K562 (cell line): ENCODE data around the gene PLEKHM3. TPM values are rescaled to one million over a fixed set of nuclear protein-coding genes. Genes with fewer than 3 reads are reported as not detected.
A peak's percentile ranks its signal among the peaks of the same experiment; 100 is the strongest.

Experiments used
- CEBPB ChIP-seq: fragments of 450-650 bp; IDR thresholded peaks from 2 replicates; pipeline ENCODE4 v1.6.1; 2016; ENCODE audit warnings: missing genetic modification characterization, missing compliant biosample characterization
- CHD1 ChIP-seq: fragments of 200-600 bp; sonication (generic); IDR thresholded peaks from one replicate; pipeline ENCODE4 v1.6.1; 2012; ENCODE audit warnings: mild to moderate bottlenecking, moderate library complexity, low read length, inconsistent platforms
- NCOA6 ChIP-seq: fragments of 450-650 bp; IDR thresholded peaks from 2 replicates; pipeline ENCODE4 v1.6.1; 2017; ENCODE audit warnings: mild to moderate bottlenecking
- PHB ChIP-seq: fragments of 250-450 bp; sonication (Bioruptor Pico); IDR thresholded peaks from 2 replicates; pipeline ENCODE4 v1.5.0; 2021
- POLR2AphosphoS2 ChIP-seq: IDR thresholded peaks from 2 replicates; pipeline ENCODE4 v1.6.1; 2012; ENCODE audit warnings: low read length, improper control_type of control experiment
- SMAD4 ChIP-seq: fragments of 250-450 bp; sonication (Bioruptor Pico); conservative IDR thresholded peaks from 2 replicates; pipeline ENCODE4 v1.8.0; 2021; ENCODE audit warnings: inconsistent platforms, mild to moderate bottlenecking, moderate library complexity
- SNAPC5 ChIP-seq: fragments of 250-450 bp; sonication (Bioruptor Pico); IDR thresholded peaks from 2 replicates; pipeline ENCODE4 v1.8.0; 2021; ENCODE audit warnings: moderate library complexity, mild to moderate bottlenecking, inconsistent platforms
- SRSF9 ChIP-seq: fragments of 200-400 bp; formaldehyde crosslinking; IDR thresholded peaks from 2 replicates; pipeline ENCODE4 v1.6.1; 2017; ENCODE audit warnings: low read depth, low read length, borderline replicate concordance
- TFAP4 ChIP-seq: sonication (generic); formaldehyde crosslinking; IDR thresholded peaks from 2 replicates; pipeline ENCODE4 v1.8.0; 2022; ENCODE audit warnings: missing genetic modification reagents, mild to moderate bottlenecking, moderate library complexity, borderline replicate concordance
- ZFP1 ChIP-seq: fragments of 450-650 bp; formaldehyde crosslinking; IDR thresholded peaks from 2 replicates; pipeline ENCODE4 v1.4.0; 2020; ENCODE audit warnings: mild to moderate bottlenecking, mixed read lengths
- ZFPM2 ChIP-seq: fragments of 250-450 bp; sonication (Bioruptor Pico); IDR thresholded peaks from 2 replicates; pipeline ENCODE4 v1.5.1; 2022; ENCODE audit warnings: mild to moderate bottlenecking
- ZNF431 ChIP-seq: sonication (generic); formaldehyde crosslinking; IDR thresholded peaks from 2 replicates; pipeline ENCODE4 v1.8.0; 2022; ENCODE audit warnings: mild to moderate bottlenecking, missing genetic modification reagents
- ZNF561 ChIP-seq: fragments of 450-650 bp; formaldehyde crosslinking; conservative IDR thresholded peaks from 2 replicates; pipeline ENCODE4 v1.4.0; 2020; ENCODE audit warnings: mild to moderate bottlenecking, moderate library complexity
- polyA plus RNA-seq, 8 experiments: library from polyadenylated mRNA; depleted of rRNA in 4 of 8; stranded (reverse) in 5 of 8; unstranded in 3 of 8; fragments of >200 nt; fragmentation: Nextera tagmentation in 2 of 8; fragmentation: Illumina TruSeq in 1 of 8; extraction: Ambion mirVana in 2 of 8; extraction: Trizol in 1 of 8; gene quantifications; 2 replicates each; pipeline versions ENCODE4 v1.2.1 to v1.2.3, GENCODE V29; 2011 to 2014; ENCODE audit warnings: inconsistent platforms in 1 of 8, missing spikeins in 1 of 8
- total RNA-seq, 7 experiments: library from RNA; depleted of rRNA in 6 of 7; stranded (reverse); fragments of >200 nt in 6 of 7; fragmentation: Illumina TruSeq in 2 of 7; extraction: Trizol in 2 of 7; gene quantifications; 2 replicates each; pipeline versions ENCODE4 v1.2.1 to v1.2.3, GENCODE V29; 2011 to 2021; ENCODE audit warnings: low replicate concordance in 1 of 7
- TF ChIP-seq, protein P1 (sequence below): fragments of 200-800 bp; sonication (Bioruptor generic); IDR thresholded peaks from 2 replicates; pipeline ENCODE4 v1.6.1; 2016; ENCODE audit warnings: missing genetic modification characterization, missing compliant biosample characterization
- TF ChIP-seq, protein P2 (sequence below): sonication (generic); formaldehyde crosslinking; IDR thresholded peaks from 2 replicates; pipeline ENCODE4 v1.8.0; 2023; ENCODE audit warnings: missing genetic modification reagents, mild to moderate bottlenecking, borderline replicate concordance
- TF ChIP-seq, protein P3 (sequence below): sonication (generic); formaldehyde crosslinking; IDR thresholded peaks from 2 replicates; pipeline ENCODE4 v1.9.0; 2022; ENCODE audit warnings: mild to moderate bottlenecking, missing genetic modification reagents

PLEKHM3 gene
- total and polyA plus RNA-seq, 9 of the 15 experiments (the other 6 are each of a cell fraction or from before 2014, with no cell fraction given), result 0.24 to 1.6 (median 1.0) TPM

- TF ChIP-seq SMAD4 (CRISPR knock-in tag) (peak; percentile 100), ZNF431 (CRISPR knock-in tag) (no peak), NCOA6 (no peak), ZFPM2 (peak; percentile 98), CHD1 (no peak), CEBPB (tag) (peak; percentile 86), PHB (peak; percentile 96; the same call in 1 of the 2 replicates), ZFP1 (CRISPR knock-in tag) (peak; percentile 97), ZNF561 (CRISPR knock-in tag) (peak; percentile 99), TFAP4 (no peak), SNAPC5 (CRISPR knock-in tag) (peak; percentile 86), SRSF9 (no peak), POLR2AphosphoS2 (no peak)
- TF ChIP-seq, protein P1, sequence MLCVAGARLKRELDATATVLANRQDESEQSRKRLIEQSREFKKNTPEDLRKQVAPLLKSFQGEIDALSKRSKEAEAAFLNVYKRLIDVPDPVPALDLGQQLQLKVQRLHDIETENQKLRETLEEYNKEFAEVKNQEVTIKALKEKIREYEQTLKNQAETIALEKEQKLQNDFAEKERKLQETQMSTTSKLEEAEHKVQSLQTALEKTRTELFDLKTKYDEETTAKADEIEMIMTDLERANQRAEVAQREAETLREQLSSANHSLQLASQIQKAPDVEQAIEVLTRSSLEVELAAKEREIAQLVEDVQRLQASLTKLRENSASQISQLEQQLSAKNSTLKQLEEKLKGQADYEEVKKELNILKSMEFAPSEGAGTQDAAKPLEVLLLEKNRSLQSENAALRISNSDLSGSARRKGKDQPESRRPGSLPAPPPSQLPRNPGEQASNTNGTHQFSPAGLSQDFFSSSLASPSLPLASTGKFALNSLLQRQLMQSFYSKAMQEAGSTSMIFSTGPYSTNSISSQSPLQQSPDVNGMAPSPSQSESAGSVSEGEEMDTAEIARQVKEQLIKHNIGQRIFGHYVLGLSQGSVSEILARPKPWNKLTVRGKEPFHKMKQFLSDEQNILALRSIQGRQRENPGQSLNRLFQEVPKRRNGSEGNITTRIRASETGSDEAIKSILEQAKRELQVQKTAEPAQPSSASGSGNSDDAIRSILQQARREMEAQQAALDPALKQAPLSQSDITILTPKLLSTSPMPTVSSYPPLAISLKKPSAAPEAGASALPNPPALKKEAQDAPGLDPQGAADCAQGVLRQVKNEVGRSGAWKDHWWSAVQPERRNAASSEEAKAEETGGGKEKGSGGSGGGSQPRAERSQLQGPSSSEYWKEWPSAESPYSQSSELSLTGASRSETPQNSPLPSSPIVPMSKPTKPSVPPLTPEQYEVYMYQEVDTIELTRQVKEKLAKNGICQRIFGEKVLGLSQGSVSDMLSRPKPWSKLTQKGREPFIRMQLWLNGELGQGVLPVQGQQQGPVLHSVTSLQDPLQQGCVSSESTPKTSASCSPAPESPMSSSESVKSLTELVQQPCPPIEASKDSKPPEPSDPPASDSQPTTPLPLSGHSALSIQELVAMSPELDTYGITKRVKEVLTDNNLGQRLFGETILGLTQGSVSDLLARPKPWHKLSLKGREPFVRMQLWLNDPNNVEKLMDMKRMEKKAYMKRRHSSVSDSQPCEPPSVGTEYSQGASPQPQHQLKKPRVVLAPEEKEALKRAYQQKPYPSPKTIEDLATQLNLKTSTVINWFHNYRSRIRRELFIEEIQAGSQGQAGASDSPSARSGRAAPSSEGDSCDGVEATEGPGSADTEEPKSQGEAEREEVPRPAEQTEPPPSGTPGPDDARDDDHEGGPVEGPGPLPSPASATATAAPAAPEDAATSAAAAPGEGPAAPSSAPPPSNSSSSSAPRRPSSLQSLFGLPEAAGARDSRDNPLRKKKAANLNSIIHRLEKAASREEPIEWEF (CRISPR knock-in tag), result peak; percentile 100
- TF ChIP-seq, protein P2, sequence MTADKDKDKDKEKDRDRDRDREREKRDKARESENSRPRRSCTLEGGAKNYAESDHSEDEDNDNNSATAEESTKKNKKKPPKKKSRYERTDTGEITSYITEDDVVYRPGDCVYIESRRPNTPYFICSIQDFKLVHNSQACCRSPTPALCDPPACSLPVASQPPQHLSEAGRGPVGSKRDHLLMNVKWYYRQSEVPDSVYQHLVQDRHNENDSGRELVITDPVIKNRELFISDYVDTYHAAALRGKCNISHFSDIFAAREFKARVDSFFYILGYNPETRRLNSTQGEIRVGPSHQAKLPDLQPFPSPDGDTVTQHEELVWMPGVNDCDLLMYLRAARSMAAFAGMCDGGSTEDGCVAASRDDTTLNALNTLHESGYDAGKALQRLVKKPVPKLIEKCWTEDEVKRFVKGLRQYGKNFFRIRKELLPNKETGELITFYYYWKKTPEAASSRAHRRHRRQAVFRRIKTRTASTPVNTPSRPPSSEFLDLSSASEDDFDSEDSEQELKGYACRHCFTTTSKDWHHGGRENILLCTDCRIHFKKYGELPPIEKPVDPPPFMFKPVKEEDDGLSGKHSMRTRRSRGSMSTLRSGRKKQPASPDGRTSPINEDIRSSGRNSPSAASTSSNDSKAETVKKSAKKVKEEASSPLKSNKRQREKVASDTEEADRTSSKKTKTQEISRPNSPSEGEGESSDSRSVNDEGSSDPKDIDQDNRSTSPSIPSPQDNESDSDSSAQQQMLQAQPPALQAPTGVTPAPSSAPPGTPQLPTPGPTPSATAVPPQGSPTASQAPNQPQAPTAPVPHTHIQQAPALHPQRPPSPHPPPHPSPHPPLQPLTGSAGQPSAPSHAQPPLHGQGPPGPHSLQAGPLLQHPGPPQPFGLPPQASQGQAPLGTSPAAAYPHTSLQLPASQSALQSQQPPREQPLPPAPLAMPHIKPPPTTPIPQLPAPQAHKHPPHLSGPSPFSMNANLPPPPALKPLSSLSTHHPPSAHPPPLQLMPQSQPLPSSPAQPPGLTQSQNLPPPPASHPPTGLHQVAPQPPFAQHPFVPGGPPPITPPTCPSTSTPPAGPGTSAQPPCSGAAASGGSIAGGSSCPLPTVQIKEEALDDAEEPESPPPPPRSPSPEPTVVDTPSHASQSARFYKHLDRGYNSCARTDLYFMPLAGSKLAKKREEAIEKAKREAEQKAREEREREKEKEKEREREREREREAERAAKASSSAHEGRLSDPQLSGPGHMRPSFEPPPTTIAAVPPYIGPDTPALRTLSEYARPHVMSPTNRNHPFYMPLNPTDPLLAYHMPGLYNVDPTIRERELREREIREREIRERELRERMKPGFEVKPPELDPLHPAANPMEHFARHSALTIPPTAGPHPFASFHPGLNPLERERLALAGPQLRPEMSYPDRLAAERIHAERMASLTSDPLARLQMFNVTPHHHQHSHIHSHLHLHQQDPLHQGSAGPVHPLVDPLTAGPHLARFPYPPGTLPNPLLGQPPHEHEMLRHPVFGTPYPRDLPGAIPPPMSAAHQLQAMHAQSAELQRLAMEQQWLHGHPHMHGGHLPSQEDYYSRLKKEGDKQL (CRISPR knock-in tag), result no peak
- TF ChIP-seq, protein P3, sequence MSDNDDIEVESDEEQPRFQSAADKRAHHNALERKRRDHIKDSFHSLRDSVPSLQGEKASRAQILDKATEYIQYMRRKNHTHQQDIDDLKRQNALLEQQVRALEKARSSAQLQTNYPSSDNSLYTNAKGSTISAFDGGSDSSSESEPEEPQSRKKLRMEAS, result no peak
These were observed 253.1 kb downstream of the PLEKHM3 start (continued) for GRCh38 chr2:207772081-207772843.
